Erythroblast (primary cell): ENCODE data around the gene DYNC1I1.

ENCODE experiments used
- DNase-seq, 2 experiments: peaks; one replicate each; lab custom pipeline; 2025; lab: John Stamatoyannopoulos, UW
- GATA1 ChIP-seq: IDR thresholded peaks from 2 replicates; pipeline ENCODE4 v1.6.1; 2011; ENCODE audit warnings: low read depth, mild to moderate bottlenecking, control low read depth, low read length, moderate library complexity
- POLR2A ChIP-seq: IDR thresholded peaks from 2 replicates; pipeline ENCODE4 v1.6.1; 2011; ENCODE audit warnings: mild to moderate bottlenecking, low read length

Gene DYNC1I1

DNA sequence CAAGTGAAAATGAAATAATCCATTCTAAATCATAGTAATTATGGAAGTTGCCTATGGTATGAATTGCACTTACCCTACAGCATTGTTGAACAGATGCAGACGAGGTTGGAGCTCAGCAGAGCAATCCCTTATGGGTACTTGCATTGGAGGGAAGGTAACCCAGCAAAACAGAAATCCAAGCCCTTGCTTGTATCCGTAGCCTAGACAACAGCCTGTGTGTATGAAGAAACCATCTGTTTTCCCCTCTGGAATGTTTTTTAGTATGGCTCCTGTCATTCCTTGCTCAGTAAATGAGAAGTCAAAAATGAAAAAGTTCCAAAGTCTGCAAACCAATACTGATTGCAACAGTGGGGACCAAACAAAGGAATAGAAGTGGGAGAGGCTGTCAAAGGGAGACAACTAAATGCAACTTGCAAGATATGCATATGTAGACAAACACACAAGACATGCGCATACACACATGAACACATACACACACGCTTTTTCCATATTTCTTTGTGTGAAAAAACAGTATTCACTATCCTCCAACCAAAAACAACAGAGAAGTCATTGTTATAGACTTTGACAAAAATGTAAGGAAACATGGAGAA is 260.8 kb downstream of the DYNC1I1 start:
- no peak for DNase-seq
- TF ChIP-seq GATA1 (no peak), POLR2A (no peak)

- DNase-seq: no peak
- TF ChIP-seq POLR2A: no peak
- TF ChIP-seq GATA1: no peak
Measured at GRCh38 chr7:96034940-96035727, 262.8 kb downstream of the DYNC1I1 start.

GRCh38 chr7:96040250-96040772 is 268.0 kb downstream of the DYNC1I1 start:
- TF ChIP-seq GATA1 (no peak), POLR2A (no peak)
- no peak for DNase-seq

DNA sequence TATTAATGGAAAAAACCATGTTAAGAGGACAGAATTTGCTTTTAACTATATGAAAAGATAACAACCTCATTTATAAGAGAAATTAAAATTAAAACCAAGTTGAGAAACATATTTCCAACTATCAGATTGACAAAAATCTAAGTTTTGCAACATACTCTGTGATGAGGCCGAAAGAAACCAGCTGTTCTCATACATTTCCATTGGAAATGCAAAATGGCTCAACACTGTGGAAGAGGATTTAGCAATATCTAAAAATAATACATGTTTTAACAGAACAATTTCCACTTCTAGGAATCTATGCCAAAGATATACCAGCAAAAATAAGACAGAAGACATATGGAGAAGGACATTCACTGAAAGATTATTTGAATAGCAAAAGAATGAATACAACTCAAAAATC is 268.8 kb downstream of the DYNC1I1 start:
- no peak for DNase-seq
- no peak for TF ChIP-seq POLR2A
- no peak for TF ChIP-seq GATA1

GRCh38 chr7:96045181-96045580 is 272.8 kb downstream of the DYNC1I1 start:
- TF ChIP-seq POLR2A (no peak), GATA1 (no peak)
- no peak for DNase-seq

- DNase-seq: no peak
- TF ChIP-seq POLR2A (no peak), GATA1 (no peak)
Measured at GRCh38 chr7:96045919-96046318, 273.6 kb downstream of the DYNC1I1 start.

- no peak for DNase-seq
- TF ChIP-seq POLR2A: no peak
- no peak for TF ChIP-seq GATA1
Measured at GRCh38 chr7:96052289-96052688, 279.9 kb downstream of the DYNC1I1 start.

- DNase-seq: no peak
- no peak for TF ChIP-seq POLR2A
- TF ChIP-seq GATA1: no peak
Measured at GRCh38 chr7:96052860-96053470, 280.6 kb downstream of the DYNC1I1 start.

DNA sequence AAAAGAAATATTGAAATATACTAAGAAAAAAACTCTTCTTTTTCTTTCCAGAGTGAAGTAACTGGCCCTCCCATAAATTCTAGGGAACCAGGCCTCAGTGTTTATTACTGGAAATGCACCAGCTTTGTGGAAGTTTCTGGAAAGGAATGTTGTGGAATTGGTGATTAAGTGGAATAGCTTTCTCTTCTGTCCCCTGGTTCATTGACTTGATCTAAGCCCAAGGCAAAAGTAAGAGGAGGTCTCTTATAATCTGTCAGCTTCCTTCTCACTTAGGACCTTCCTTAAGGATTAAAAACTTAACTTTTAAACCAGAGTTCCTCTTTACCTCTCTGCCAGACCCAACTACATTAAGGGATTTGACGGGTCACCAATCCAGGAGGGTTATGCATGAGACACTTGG is 283.4 kb downstream of the DYNC1I1 start:
- TF ChIP-seq POLR2A (no peak), GATA1 (no peak)
- DNase-seq: no peak

- no peak for DNase-seq
Measured at GRCh38 chr7:96059075-96059474, 286.7 kb downstream of the DYNC1I1 start.

GRCh38 chr7:96061009-96061408 is 288.7 kb downstream of the DYNC1I1 start:
- DNase-seq: no peak
- TF ChIP-seq GATA1: no peak
- TF ChIP-seq POLR2A: no peak

More at GRCh38 chr7:96059075-96059474, 286.7 kb downstream of the DYNC1I1 start:
- TF ChIP-seq POLR2A (no peak), GATA1 (no peak)

DNA sequence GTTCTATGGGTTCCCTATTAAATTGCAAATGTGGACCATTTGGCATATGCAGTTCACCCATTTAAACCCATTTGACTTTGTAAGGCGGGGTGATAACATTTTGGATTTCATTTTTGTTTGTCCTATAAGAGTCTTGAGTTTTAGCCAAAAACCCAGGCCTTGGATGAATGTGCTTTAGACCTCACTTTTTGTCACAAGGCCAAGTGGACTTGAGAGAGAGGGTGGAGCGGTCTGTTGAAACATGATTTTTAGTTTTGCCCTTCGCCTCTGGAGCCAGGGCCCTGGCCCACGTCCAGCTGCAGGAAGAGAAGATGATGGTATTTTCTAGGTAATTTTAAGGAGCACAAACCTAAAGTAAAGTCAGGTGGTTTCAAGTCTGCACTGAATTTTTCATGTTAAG is 289.5 kb downstream of the DYNC1I1 start:
- TF ChIP-seq GATA1 (no peak), POLR2A (no peak)

GRCh38 chr7:96067321-96067720 is 295.0 kb downstream of the DYNC1I1 start:
- TF ChIP-seq POLR2A: no peak
- no peak for TF ChIP-seq GATA1
- no peak for DNase-seq

More for the DNA sequence above, 289.5 kb downstream of the DYNC1I1 start:
- no peak for DNase-seq

- no peak for DNase-seq
- TF ChIP-seq POLR2A (no peak), GATA1 (no peak)
Measured at GRCh38 chr7:96069401-96069800, 297.0 kb downstream of the DYNC1I1 start.

DNA sequence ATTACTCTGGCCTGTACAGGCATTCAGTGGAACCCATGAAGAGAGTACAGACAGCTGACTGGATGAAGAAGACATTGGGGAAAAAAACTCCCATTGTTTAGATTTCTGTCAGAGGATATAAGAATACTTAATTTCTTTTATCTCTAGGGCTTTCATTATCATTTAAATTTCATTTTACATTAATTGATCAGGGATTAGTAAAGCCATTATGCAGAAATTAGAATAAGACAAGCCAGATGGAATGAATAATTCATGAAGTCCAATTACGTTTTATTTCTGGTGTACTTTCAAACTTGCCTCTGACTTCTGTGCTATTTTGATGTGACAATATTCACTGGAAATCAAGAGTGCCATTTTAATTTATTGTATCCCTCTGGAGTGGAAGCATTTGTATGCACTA is 302.5 kb downstream of the DYNC1I1 start:
- TF ChIP-seq POLR2A (no peak), GATA1 (no peak)
- DNase-seq: no peak
